GM19372 (cell line): ENCODE results near the gene LYG2.
"Not testable (repeated sequence)": the region's sequence is repeated elsewhere in the genome, so short reads cannot be mapped to it uniquely, and the experiment has no call there.

Experiments
- ATAC-seq: cut with Tn5 transposase; IDR thresholded peaks from one replicate; pipeline ENCODE4 v1.9.1; 2021; ENCODE audit warnings: mild to moderate bottlenecking, low read depth, moderate library complexity; ENCODE audit not compliant: unreplicated experiment

Gene LYG2, protein sequence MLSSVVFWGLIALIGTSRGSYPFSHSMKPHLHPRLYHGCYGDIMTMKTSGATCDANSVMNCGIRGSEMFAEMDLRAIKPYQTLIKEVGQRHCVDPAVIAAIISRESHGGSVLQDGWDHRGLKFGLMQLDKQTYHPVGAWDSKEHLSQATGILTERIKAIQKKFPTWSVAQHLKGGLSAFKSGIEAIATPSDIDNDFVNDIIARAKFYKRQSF

DNA sequence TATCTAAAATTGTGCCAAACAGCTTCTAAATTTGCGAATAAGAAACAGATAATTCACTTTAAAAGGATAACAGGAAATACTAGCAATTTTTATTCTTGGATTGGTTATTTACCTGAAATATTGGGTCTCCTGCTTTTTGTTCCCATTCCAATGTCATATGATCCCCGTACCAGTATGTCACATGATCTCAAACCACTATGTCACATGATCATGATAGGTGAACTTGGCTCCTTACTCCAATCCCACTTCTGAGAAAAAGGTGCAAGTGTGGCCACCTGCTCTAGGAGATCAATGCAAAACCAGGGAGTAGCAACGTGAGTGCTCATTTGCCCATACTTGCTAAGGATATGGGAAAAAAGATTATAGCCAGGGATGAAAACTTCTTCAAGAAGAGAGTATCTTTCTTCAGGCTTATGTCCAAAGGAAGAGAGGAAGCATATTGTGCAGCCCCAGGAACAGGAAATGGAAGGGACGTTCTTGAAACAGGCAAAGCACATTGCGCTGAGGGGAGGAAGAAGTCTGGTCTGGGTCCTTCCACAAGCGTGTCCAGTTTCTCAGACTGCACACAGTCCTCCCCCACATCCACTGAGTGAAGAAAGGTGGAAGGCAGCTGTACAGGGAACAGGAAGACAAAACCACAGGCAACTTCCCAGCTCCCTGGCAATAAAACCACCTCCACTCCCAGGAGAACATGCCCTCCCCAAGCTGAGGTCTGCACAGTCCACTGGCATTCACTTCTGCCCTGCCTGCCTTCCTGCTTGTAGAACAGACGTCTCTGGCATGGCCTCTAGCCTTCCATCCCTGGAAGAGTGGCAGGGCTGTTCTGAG, at the start of gene LYG2:
Gene LYG2 (minus strand): TSS at position 176 of the 828 bp plus-strand sequence. CDS start 1,406 bp downstream, outside the sequence.
- no peak for ATAC-seq

DNA sequence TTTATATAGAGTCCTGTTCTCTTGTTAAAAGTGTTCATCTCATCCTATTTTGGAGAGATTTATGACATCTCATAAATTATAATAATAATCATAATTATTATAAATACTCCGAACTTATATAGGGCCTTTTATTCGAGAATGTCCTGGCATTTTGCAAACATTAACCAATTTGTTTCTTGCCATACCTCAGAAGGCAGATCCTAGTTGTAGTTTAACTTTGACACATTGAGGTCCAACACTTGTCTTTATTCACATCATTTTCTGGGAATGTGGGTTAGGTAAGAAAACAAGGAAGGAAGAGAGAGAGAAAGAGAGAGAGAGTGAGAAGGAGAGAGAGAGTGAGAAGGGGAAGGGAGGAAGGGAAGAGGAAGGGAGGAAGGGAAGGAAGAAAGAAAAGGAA, 45.6 kb upstream of the LYG2 start, which contains the start of gene LYG1:
Gene LYG1 (minus strand): TSS at position 101 of the 400 bp plus-strand sequence. CDS start 5,527 bp downstream, outside the sequence.
- ATAC-seq, result not testable (repeated sequence)

DNA sequence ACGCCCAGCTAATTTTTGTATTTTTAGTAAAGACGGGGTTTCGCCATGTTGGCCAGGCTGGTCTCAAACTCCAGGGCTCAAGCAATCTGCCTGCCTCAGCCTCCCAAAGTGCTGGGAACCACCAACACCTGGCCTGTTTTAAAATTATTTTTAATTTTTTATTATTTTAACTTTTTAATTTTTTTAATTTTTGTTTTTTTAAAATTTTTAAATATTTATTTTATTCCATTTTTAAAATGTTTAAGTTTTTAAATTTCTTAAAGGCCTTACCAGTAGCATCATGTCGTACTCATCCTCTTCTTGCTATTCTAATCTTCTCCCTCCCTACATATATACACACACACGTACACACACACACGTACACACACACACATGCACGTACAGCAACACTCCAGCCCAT, 44.1 kb upstream of the LYG2 start:
- no peak for ATAC-seq

DNA sequence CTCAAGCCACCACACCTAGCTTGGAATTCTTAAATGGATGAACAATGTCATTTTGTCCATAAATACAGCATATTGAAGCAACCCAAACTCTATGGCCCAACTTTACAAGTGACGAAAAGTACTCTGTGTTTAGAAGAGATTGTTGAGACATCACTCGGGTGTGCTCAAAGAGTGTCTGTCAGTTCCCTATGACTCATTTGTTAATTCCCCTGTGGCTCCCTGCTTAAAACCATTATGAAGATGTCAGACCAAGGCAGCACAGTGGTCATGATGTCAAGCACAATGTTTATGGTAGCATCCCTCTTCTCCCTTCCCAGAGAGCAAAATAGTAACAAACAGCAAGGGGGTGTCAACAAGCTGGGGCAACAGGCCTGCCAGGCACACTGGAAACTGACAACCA, 42.5 kb upstream of the LYG2 start:
- ATAC-seq, result no peak

DNA sequence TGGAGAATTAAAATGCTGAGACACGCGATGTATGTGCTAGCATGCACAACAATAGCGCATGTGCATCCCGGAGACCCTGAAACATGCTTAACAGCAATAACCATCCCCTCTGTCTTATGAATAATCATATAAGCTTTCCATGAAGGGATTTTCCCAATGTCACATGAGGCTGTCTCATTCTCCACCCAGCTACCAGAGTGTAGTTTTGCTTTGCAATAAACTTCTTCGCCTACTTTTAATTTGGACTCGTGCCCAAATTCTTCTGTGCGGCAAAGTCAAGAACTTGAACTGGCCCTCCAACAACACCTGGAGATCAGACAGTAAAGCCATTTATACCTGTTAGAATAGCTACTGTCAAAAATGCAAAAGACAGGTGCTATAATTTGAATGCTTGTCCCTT, 30.1 kb upstream of the LYG2 start:
- ATAC-seq, result no peak

DNA sequence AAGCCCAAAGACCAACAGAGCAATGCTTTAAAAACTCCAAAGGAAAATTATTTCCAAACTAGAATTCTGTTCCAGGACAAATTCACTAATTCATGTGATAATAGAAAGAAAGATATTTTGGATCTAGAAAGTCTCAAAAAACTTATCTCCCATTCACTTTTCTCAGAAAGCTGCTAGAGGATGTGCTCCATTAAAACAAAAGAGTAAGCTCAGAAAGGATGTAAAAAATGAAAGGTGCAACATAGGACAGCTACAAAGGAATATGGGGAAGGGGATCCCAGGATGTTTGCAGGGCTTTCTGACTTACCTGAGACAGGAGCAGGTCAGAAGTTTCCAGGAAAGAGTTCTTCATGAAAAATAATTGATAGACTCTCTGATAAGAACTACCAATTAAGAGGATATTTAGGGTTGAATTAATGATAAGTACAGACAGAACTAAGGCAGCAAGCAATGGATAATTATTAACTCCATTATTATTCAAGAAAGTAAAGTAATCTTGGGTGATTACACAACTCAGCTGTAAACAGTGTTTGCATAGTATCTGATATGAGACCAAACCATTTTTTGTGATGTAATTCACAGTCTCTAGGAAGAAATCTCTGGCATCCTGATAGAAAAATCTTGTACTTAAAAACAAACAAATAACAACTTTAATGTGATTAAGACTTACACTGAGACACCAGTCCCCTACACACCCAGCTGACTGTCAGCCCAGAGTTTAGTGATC, 24.7 kb upstream of the LYG2 start:
- ATAC-seq, result no peak

DNA sequence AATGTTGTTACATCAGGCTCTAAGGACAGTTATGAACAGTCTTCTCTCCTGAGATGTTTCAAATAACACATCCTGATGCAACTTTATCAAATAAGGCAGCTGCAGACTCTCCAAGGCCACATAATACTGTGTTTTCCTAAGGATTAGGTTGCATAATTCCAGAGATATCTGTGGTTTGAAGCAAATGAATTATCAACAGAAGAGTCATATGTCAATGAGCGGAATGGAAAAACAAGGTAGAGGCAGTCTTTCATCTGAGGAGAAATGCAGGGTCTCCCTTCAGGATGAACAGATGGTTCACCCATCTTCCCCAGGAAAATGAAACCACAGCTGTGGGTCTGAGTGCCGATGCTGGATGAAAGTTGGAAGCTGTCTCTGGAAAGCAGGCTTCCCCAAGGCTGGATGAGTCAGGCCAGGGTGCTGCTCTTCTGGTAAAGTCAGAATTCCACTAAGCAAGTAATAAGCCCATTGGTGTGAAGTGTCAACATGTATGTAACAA, 23.4 kb upstream of the LYG2 start:
- ATAC-seq, result no peak

DNA sequence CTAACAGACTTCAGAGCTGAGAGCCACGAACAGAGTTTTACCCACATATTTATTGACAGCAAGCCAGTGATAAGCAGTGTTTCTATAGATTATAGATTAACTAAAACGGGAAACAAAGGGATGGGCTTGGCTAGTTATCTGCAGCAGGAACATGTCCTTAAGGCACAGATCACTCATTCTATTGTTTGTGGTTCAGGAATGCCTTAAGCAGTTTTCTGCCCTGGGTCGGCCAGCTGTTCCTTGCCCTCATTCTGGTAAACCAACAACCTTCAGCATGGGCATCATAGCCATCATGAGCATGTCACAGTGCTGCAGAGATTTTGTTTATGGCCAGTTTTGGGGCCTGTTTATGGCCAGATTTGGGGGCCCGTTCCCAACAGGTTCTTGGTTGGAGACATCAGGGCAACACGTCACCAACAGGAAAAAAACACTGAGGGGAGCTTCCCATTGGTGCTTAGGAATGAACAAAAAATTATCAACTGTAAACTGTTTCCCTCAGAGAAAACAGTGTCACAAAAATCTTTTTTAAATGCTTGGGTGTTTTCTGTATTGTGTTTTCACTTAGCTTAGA, 22.8 kb upstream of the LYG2 start:
- ATAC-seq, result not testable (repeated sequence)

DNA sequence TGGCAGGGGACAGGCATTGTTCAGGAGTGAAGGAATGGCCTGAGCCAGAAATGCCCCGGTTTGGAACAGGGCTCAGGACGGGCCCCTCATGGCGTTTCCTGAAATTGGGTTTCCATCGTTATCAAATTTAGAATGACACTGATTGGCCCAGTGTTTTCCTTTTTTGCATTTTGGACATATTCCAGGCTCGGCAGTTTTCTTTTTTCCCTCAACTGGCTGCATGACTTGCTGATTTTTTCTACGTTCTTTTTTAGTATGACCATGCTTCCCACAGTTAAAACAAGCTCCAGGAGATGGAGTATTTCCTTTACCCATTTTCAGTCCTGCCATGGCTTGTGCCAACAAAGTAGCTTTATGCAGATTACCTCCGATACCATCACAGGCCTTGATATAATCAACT, 20.4 kb upstream of the LYG2 start:
- ATAC-seq, result no peak

DNA sequence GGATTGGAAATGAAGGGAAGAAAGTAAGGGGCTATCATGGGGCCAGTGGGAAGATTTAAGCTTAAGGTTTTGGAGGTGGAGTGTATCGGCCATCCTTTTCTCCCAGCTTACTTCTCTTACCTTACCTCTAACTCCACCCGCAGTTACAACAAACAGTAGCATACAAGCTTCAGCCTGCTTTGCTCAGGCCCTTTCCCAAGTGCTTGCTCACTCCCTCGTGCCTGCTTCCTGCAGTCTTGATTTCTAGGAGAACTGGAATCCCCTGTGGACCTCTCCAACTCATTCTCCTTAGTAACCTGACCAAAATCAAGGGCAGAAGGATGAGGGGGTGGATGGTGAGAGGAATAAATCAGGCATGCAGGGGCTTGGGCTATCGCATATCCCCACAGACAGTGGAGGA, 5.8 kb upstream of the LYG2 start:
- ATAC-seq, result no peak

DNA sequence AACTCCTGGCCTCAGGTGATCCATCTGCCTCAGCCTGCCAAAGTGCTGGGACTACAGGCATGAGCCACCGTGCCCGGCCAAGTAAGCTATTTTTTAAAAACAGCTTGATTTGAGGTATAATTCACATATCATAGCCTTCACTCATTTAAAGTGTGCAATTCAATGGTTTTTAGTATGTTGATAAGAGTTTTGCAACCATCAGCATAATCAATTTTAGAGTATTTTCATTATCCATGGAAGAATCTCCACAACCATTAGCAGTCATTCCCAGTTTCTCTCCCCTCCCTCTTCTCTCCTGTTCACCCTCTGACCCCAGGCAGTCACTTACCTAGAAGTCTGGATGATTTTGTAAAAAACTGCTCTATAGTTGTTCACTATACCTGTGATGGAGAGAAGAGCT, 4.7 kb upstream of the LYG2 start:
- no peak for ATAC-seq

DNA sequence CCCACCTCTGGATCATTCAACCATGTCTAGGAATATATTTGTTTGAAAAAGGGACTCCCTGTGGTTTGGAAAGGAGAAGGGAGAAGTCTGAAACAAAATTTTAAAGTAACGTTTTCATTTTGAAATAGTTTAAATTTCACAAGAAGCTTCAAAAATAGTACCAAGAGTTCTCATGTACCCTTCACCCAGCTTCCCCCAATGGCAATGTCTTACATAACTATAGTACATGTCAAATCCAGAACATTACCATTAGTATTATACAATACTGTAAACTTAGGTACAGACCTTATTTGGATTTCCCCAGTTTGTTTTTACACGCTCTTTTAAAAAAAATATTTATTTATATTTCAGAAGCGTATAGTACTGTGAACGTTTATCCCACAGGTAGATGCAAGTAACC, 4.0 kb upstream of the LYG2 start:
- no peak for ATAC-seq

DNA sequence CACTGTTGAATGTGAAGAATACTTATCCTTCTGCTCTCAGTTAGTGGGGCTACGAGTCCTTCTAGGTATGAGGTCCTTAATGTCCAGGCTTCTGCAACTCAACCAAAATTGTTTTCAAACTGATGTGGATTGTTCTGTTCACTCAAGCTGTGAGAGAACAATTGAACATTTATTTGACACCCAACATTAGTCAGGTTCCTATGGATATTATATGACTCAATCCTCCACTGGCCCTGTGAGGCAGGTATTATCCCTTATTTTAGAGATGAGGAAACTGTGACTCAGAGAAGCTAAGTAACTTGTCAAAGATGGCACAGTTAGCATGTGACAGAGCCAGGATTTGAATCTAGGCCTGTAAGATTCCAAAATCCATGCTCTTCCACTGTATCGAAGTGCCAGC, 1.2 kb upstream of the LYG2 start:
- no peak for ATAC-seq

DNA sequence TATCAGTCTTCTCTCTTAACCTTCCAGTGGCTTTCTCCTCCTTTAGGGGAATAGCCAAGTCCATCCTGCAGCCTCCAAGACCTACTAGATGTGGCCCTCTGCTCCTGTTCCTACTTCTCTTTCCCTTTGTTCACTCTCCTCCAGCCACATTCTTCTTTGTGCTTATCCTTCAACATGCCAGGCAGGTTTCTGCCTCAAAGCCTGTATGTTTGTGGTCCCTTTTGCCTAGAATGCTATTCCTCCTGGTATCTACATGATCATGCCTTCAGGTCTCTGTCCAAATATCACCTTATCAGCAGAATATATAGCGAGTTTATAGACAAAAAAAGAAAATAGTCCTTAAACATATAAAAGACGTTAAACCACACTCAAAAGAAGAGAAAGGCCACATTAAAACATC, 5.5 kb downstream of the LYG2 start:
- ATAC-seq, result no peak

DNA sequence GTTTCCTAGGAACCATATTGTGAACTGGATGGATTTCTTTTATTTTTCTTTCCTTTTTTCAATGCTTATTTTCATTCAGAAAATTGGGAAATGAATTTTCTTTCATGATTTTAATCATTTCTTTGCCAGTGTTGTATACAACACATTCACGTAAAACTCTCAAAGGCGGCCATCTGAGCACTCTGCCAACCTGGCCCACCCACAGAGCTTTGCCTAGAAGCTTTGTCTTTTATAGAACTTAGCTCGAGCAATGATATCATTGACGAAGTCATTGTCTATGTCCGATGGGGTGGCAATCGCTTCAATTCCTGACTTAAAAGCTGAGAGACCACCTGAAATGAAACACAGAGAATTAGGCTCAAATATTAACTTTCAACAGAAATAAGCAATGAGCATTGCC, 13.3 kb downstream of the LYG2 start:
- ATAC-seq, result no peak

DNA sequence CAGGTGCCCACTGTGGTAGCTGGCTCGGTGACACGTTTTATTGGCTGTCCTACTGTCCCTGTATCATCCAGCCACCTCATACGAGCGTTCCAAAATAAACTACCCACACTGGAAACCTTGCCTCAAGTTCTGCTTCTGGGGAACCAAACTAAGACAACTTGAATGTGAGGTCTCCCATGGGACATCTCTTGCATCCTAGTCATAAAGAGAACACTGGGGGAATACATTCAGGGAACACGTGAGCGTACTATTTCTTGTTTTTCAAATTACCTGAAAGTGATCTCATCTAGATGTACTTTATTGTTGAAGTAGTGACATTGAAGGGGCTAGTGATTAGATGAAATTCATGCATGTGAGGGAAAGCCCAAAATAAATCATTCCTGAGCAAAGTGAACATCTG, 15.0 kb downstream of the LYG2 start:
- ATAC-seq, result no peak

DNA sequence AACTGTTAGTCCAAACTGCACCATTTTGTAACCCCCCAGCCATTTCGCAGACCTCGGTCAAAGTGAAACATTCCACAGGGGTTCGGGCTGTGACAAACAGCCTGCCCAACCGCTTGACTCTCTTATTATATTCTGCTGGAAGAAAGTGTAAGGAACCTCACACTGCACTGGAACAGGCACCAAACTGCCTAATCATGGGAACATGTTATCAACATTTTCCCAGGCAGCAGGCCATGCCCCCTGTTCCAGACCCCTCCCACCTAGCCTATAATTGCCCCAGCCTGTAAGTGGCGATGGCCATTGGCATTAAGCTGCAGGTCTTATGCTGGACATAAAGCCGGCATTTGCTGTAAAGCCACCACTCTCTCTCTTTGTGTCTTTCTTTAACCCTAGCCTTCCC, 16.9 kb downstream of the LYG2 start:
- no peak for ATAC-seq

DNA sequence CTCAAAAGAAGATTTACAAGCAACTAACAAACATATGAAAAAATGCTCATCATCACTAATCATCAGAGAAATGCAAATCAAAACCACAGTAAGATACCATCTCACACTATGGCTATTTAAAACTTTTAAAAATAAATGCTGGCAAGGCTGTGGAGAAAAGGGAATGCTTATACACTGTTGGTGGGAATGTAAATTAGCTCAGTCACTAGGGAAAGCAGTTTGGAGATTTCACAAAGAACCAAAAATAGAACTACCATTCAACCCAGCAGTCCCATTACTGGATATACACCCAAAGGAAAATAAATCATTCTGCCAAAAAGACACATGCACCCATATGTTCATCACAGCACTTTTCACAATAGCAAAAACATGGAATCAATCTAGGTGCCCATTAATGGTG, 22.3 kb downstream of the LYG2 start:
- not testable (repeated sequence) for ATAC-seq

DNA sequence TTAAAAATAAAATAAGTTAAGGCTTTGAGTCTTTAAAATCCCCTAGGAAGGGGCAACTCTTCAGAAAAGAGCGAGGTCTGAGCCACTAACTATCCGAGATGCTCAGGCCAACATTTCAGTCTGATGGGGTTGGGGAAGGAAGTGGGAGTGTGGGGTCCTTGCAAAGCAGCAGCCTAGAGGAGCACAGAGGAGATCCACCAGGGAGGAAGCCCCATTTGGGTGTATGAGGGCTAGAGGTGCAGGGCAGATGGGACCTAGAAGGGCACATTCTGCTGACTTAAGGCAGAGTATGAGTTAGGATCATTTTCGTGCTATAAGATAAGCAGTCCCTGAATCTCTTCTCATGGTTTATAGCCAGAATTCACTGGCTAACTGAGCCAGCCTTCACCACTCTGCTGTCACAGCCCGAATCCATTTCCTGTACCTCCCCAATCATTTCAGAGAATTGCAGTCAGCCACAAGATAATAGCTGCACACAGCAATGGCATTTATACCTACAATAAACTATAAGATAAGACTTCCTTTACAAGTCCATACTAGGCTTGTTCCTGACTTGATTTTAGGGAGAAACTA, 37.5 kb downstream of the LYG2 start:
- ATAC-seq, result no peak

DNA sequence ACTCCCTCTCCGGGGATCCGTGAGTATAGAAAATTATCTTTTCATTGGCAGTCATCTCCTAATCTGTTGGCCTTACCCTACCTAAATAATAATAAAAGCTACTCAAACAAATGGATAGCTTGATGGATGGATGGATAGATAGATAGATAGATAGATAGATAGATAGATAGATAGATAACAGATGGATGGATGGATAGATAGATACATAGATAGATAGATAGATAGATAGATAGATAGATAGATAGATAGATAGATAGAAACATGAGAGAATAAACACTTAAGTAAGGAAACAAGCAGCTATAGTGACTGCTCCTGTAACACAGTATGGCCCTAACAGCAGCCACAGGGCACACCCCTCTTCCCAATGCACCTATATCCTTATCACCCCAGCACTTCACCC, 39.4 kb downstream of the LYG2 start:
- ATAC-seq, result no peak

DNA sequence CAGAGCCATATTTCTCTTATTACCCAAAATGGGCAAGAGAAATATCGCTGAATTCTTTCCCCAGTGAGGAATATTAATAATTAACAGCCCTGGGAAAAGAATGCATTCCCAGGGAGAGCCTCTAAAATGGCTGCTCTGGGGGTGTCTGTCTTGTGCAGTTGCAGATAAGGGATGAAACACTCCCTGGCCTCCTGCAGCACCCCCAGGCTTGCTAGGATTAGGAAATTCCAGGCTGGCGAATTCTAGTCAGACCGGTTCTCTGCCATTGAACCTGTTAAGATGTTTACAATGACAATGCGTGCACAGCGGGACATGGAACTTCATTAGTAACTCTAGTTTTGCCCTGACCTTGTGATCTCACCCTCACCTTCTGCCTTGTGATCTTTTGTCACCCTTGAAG, 50.0 kb downstream of the LYG2 start:
- ATAC-seq, result no peak
